Esophagus squamous epithelium (tissue), 5 donors: Measurements from ENCODE around the gene NCKAP1. TPM values are rescaled to one million over a fixed set of nuclear protein-coding genes. Genes with fewer than 3 reads are reported as not detected.
"Not testable (repeated sequence)": the region's sequence is repeated elsewhere in the genome, so short reads cannot be mapped to it uniquely, and the experiment has no call there.

Experiments used
- DNase-seq: peaks from one replicate; lab custom pipeline; 2025; lab: John Stamatoyannopoulos, UW
- H3K27ac ChIP-seq, 4 donors: fragments of 200-600 bp; sonication (generic); one replicate each; pipeline ENCODE4 v1.5.1; 2016 to 2019; ENCODE audit warnings: mild to moderate bottlenecking in 1 of 4
- H3K27me3 ChIP-seq, 4 donors: fragments of 200-600 bp; sonication (generic); 1 replicate in 3 of 4; 2 replicates in 1 of 4; pipeline versions ENCODE4 v1.5.1 to v1.6.0; 2017 to 2021; ENCODE audit warnings: antibody characterized with exemption in 1 of 4
- H3K36me3 ChIP-seq, 3 donors: fragments of 200-600 bp; sonication (generic); one replicate each; pipeline ENCODE4 v1.5.1; 2016 to 2019
- H3K4me1 ChIP-seq, 3 donors: fragments of 200-600 bp; sonication (generic); one replicate each; pipeline ENCODE4 v1.5.1; 2017 to 2019
- H3K4me3 ChIP-seq, 4 donors: fragments of 200-600 bp; sonication (generic); 1 replicate in 3 of 4; 2 replicates in 1 of 4; pipeline ENCODE4 v1.5.1; 2016 to 2019; ENCODE audit warnings: mild to moderate bottlenecking in 2 of 4, moderate library complexity in 1 of 4
- H3K9me3 ChIP-seq, 3 donors: fragments of 200-600 bp; sonication (generic); one replicate each; pipeline ENCODE4 v1.5.1; 2016 to 2019
- POLR2A ChIP-seq, 4 donors: fragments of 450-650 bp; IDR thresholded peaks; one replicate each; pipeline ENCODE4 v1.6.1; 2017; ENCODE audit warnings: antibody characterized with exemption in 4 of 4, mild to moderate bottlenecking in 4 of 4, moderate library complexity in 3 of 4
- WGBS, 2 donors: methylation state at CpG; one replicate each; pipeline ENCODE4 v1.1.5; 2018; 5-methylcytosine and 5-hydroxymethylcytosine counted together
- intact Hi-C: fragments of 100-400 bp; cut with DNase I; formaldehyde crosslinking; loops from one replicate; pipeline ENCODE4 v1.15.0; 2022
- total RNA-seq, 4 donors: library from RNA; depleted of rRNA; stranded (reverse); fragments of >200 nt; gene quantifications; one replicate each; pipeline ENCODE4 v1.1.0, GENCODE V29; 2016
- TF ChIP-seq, protein P1 (sequence below), 6 experiments: fragments of 450-650 bp in 4 of 6; fragments of 200-600 bp in 2 of 6; sonication (generic) in 2 of 6; IDR thresholded peaks; one replicate each; pipeline ENCODE4 v1.5.1; 2016 to 2019; ENCODE audit warnings: antibody characterized with exemption in 6 of 6, mild to moderate bottlenecking in 4 of 6, moderate library complexity in 4 of 6
- donor health status: DM: yes; HTN: yes; CAD: no.

The NCKAP1 gene
- total RNA-seq, 4 donors from 2014 or later, result 85.9 to 163 (median 117) TPM

DNA sequence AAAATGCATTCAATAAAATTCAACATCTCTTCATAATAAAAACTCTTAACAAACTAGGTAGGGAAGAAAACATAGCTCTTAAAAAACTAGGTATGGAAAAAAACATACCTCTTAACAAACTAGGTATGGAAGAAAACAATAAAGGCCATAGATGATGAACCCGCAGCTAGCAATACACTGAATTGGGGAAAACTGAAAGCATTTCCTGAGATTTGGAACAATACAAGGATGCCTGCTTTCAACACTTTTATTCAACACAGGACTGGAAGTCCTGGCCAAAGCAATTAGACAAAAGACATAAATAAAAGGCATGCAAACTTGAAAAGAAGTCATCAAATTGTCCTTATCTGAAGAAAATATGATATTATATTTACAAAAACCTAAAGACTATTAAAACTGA, 67.8 kb downstream of the NCKAP1 start:
- H3K9me3 ChIP-seq, result no peaks in the 10 kb centered on the region
- H3K36me3 ChIP-seq, result peaks cover 0 to 73% (median 0%) of the 10 kb centered on the region in 3 donors
- no peak overlapping the region for H3K27ac ChIP-seq
- intact Hi-C loops, result no loop called here
- H3K4me3 ChIP-seq, result no peak overlapping the region
- DNase-seq, result no peak
- H3K27me3 ChIP-seq, result no peaks in the 10 kb centered on the region
- TF ChIP-seq, protein P1, sequence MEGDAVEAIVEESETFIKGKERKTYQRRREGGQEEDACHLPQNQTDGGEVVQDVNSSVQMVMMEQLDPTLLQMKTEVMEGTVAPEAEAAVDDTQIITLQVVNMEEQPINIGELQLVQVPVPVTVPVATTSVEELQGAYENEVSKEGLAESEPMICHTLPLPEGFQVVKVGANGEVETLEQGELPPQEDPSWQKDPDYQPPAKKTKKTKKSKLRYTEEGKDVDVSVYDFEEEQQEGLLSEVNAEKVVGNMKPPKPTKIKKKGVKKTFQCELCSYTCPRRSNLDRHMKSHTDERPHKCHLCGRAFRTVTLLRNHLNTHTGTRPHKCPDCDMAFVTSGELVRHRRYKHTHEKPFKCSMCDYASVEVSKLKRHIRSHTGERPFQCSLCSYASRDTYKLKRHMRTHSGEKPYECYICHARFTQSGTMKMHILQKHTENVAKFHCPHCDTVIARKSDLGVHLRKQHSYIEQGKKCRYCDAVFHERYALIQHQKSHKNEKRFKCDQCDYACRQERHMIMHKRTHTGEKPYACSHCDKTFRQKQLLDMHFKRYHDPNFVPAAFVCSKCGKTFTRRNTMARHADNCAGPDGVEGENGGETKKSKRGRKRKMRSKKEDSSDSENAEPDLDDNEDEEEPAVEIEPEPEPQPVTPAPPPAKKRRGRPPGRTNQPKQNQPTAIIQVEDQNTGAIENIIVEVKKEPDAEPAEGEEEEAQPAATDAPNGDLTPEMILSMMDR (IDR thresholded peaks at IDR 0.05), result no peak
- TF ChIP-seq POLR2A (IDR thresholded peaks at IDR 0.05), result no peak
- 83 to 88% methylated on average over 1 of the region's 1 CpG for WGBS, 2 donors
- H3K4me1 ChIP-seq, result no peaks in the 10 kb centered on the region

DNA sequence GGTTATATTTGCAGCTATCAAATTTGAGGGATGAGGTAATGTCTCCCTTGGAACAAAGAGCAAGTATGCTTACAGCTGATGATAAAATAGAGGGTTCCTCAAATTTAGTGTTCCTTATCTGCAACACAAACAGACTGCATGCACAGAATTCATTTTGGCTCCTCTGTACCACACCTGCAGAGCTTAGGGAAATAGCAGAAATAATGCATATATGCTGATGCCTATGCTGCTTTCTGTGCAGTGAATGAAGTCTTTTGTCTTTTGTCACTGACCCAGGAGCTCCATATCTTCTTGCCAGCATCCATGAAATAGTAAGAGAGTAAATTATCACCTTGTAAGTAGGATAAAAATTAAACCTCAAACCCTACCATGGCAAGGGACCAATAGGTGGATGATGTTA, 69.8 kb downstream of the NCKAP1 start:
- TF ChIP-seq, protein P1 (IDR thresholded peaks at IDR 0.05), result no peak
- TF ChIP-seq POLR2A (IDR thresholded peaks at IDR 0.05), result no peak
- no peak overlapping the region for H3K4me3 ChIP-seq
- no peaks in the 10 kb centered on the region for H3K27me3 ChIP-seq
- peaks cover 0 to 78% (median 0%) of the 10 kb centered on the region in 3 donors for H3K36me3 ChIP-seq
- DNase-seq, result no peak
- intact Hi-C loops, result no loop called here
- no peak overlapping the region for H3K27ac ChIP-seq
- H3K9me3 ChIP-seq, result no peaks in the 10 kb centered on the region
- no peaks in the 10 kb centered on the region for H3K4me1 ChIP-seq

DNA sequence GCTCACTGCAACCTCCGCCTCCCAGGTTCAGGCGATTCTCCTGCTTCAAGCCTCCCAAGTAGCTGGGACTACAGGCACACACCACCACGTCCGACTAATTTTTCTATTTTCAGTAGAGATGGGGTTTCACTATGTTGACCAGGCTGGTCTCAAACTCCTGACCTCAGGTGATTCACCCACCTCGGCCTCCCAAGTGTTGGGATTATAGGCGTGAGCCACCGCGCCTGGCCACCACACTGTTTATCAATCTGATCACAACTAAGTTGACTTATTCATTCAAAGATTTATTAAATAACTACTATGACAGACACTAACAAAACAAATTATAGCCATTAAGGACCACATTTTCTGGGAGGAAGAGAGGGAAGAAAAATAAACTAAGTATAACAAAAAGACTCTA, 71.9 kb downstream of the NCKAP1 start:
- H3K27ac ChIP-seq, H3K9me3 ChIP-seq, H3K27me3 ChIP-seq, DNase-seq, intact Hi-C loops, H3K4me1 ChIP-seq, H3K4me3 ChIP-seq: not testable (repeated sequence)
- WGBS, 2 donors, result 93 to 96% methylated on average over 4 to 8 of the region's 8 CpGs
- peaks cover 0 to 78% (median 6%) of the 10 kb centered on the region in 3 donors for H3K36me3 ChIP-seq

DNA sequence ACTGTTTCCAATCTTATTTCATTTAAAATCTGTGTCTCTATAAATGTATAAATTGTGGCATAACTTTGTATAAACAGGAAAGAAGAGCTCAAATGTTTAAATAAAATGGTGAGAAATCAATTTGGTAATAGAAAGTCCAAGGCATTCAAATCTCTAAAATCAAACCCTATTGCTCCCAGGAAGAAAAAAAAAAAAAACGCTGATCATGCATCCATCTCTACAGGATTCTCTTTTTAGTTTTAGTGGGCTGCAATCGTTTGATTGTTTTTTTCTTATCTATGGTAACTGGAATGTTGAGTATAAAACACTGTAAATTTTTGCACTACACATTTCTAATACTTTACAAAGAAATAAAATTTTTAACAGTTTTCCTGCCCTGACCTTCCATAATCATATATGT, 75.6 kb downstream of the NCKAP1 start:
- no peak overlapping the region for H3K27ac ChIP-seq
- H3K4me3 ChIP-seq, result no peak overlapping the region
- 71 to 74% methylated on average over 2 of the region's 2 CpGs for WGBS, 2 donors
- H3K27me3 ChIP-seq, result no peaks in the 10 kb centered on the region
- peaks cover 0 to 91% (median 9%) of the 10 kb centered on the region in 3 donors for H3K36me3 ChIP-seq
- H3K4me1 ChIP-seq, result no peaks in the 10 kb centered on the region
- no peak for DNase-seq
- intact Hi-C loops, result no loop called here
- no peaks in the 10 kb centered on the region for H3K9me3 ChIP-seq
- TF ChIP-seq POLR2A (IDR thresholded peaks at IDR 0.05), result no peak
- TF ChIP-seq, protein P1 (IDR thresholded peaks at IDR 0.05), result no peak

DNA sequence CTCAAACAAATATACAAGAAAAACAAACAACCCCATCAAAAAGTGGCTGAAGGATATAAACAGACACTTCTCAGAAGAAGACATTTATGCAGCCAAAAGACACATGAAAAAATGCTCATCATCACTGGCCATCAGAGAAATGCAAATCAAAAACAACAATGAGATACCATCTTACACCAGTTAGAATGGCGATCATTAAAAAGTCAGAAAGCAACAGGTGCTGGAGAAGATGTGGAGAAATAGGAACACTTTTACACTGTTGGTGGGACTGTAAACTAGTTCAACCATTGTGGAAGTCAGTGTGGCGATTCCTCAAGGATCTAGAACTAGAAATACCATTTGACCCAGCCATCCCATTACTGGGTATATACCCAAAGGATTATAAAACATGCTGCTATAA, 77.4 kb downstream of the NCKAP1 start:
- intact Hi-C loops, H3K4me3 ChIP-seq, H3K27ac ChIP-seq, H3K9me3 ChIP-seq, H3K4me1 ChIP-seq, DNase-seq, H3K27me3 ChIP-seq: not testable (repeated sequence)
- peaks cover 0 to 92% (median 9%) of the 10 kb centered on the region in 3 donors for H3K36me3 ChIP-seq
- WGBS, 2 donors, result 97 to 100% methylated on average over 2 of the region's 2 CpGs

DNA sequence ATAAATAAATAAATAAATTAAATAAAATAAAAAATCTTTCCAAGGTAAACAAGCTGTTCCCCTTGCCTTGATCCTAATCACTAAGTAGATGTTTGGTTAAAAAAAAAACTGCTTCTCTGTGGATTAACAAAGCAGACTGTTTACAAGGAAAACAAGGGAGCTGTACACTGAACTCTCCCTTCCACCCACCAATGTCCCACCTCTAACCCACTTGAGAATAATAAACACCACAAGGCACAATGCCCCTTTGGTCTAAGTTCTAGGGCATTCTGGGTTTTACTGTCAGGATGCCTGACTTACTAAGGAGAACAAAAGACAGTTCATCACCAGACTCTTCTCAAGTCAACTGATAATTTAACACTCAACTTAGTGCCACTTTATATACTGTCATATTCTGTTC, 83.5 kb downstream of the NCKAP1 start:
- no peaks in the 10 kb centered on the region for H3K4me1 ChIP-seq
- intact Hi-C loops, result no loop called here
- no peaks in the 10 kb centered on the region for H3K9me3 ChIP-seq
- no peak overlapping the region for H3K4me3 ChIP-seq
- H3K27ac ChIP-seq, result no peak overlapping the region
- peaks cover 7 to 100% (median 8%) of the 10 kb centered on the region in 3 donors for H3K36me3 ChIP-seq
- H3K27me3 ChIP-seq, result no peaks in the 10 kb centered on the region
- DNase-seq, result no peak
- TF ChIP-seq, protein P1 (IDR thresholded peaks at IDR 0.05), result no peak
- TF ChIP-seq POLR2A (IDR thresholded peaks at IDR 0.05), result no peak
